ENCODE data around the gene APOD.
"Not testable (repeated sequence)": the region's sequence is repeated elsewhere in the genome, so short reads cannot be mapped to it uniquely, and the experiment has no call there.

- not testable (repeated sequence) for TF ChIP-seq CTCF, POLR2A (IDR thresholded peaks at IDR 0.05)
Observed at GRCh38 chr3:195624171-195624570, 40.4 kb upstream of the APOD start.
